ENCODE results near the gene SLC16A1.
"Not testable (repeated sequence)": the region's sequence is repeated elsewhere in the genome, so short reads cannot be mapped to it uniquely, and the experiment has no call there.

Gene SLC16A1

DNA sequence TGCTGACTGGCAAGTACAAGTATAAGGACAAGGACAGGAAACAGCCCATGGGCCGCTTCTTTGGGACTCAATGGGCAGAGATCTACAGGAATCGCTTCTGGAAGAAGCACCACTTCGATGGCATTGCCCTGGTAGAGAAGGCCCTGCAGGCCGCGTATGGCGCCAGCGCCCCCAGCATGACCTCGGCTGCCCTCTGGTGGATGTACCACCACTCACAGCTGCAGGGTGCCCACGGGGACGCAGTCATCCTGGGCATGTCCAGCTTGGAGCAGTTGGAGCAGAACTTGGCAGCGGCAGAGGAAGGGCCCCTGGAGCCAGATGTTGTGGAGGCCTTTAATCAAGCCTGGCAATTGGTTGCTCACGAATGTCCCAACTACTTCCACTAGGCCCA, 32.0 kb downstream of the SLC16A1 start:
- FAIRE-seq: no peak

DNA sequence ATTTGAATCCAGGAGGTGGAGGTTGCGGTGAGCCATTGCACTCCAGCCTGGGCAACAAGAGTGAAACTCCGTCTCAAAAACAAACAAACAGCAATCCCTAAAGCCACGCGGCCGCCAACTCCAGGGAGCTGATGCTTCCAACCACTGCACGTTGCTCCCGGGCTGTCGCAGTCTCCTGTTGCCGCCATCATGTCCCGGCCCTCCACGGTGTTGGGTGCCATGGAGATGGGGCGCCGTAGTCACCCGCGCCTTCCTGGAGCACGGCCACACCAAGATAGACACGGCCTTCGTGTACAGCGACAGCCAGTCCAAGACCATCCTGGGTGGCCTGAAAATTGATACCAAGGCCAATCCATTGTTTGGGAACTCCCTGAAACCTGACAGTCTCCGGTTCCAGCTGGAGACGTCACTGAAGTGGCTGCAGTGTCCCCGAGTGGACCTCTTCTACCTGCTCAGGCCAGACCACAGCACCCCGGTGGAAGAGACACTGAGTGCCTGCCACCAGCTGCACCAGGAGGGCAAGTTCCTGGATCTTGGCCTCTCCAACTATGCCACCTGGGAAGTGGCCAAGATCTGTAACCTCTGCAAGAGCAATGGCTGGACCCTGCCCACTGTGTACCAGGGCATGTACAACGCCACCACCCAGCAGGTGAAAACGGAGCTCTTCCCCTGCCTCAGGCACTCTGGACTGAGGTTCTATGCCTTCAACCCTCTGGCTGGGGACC, 32.6 kb downstream of the SLC16A1 start:
- no peak for FAIRE-seq

GRCh38 chr1:112911506-112912220, 44.3 kb downstream of the SLC16A1 start:
- no peak for FAIRE-seq

- FAIRE-seq: no peak
Observed at GRCh38 chr1:112909847-112910246, 46.1 kb downstream of the SLC16A1 start.

DNA sequence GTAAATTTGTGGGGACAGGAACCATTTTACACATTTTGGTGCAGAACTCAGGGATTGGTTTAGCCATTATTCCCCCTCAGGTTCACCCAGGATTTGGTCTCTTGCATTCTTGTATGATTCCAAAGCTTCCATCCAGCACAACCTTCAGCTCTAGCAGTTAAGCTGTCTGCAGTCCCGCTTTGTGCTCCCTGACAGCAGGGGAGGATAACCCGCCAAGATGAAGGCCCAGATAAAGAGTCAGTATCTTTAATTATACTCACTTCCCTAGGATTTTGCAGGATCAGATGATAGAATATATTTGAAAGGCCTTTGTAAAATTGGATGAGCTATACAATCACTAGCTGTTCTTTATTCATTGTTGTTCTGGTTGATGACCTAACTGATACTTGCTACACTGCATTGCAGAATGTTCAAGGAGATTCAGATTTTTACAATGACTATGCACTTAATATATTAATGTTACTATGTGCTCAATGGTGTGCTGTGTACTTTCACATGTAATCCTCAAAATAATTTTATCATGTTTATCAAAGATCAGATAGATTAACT, 49.8 kb downstream of the SLC16A1 start:
- FAIRE-seq: no peak

DNA sequence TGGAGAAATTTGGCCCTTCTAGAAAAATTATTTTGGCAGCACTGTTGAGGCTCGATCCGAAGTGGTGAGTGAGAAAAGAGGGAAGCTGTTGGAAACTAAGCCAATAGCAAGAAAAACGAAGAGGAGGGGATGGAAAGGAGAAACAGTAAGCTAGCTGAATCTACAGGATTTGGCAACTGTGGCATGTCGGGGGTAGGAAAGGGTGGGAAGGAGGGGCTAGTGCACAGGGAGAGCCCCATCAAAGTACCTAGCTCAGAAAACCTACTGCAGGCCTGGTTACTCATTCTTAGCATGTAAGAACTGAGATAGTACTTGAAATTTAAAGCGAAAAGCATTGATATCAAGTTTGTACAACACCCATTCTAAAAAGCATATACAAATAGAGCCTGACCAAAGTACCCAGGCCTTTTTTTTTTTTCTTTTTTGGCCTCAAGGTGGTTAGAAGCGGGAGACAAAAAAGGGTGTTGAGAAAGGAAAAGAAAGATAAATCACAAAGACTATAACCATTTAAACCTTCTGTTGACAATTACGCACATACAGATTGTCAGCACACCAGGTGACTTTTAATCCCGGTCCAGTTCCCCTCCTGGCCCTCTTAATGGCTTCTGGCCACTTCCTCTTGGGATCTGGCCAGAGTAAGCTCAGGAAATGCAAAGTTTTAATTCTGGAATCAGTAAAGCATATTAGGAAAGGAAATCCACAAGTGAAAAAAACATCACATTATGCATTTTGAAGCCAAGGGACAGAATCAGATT, 50.4 kb downstream of the SLC16A1 start:
- FAIRE-seq: no peak

DNA sequence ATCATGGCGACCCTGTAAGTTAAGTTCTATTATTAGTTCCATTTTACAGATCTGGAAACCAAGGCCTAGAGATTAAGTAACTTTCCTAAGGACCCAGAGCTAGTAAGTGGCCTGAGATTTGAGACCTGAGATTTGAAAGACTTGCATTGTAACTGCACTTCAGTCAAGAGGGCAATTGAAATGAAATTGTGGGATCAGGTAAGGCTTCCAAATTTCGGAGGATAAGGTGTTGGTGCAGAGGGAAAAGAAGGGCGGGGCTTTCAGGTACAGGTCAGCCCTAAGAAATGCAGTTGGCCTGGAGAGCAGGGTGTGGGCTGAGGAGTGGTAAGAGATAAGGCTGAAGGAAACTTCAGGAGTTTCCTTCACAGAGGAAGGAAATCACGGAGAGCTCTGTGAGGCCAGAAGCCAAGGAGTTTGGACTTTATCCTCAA, 51.1 kb downstream of the SLC16A1 start:
- no peak for FAIRE-seq

GRCh38 chr1:112904071-112904830, 51.7 kb downstream of the SLC16A1 start:
- no peak for FAIRE-seq

DNA sequence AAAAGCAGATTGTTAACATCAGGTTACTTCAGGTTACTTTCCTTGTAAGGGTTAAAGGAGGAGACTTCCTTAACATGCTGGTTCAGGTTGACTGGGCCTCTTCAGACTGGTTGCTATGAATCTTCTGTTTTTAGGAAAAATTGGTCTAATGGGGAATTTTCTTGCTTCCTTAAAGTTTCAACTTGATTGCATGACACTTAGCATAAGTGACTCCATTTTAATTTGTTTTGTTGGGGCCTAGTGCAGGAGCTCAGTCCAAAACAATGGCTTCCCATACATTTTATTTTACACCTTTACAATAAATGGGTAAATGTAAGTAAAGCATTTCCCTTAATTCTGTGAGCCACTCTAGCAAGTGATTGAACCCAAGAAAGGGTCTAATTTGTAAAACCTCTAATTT, 53.8 kb downstream of the SLC16A1 start:
- FAIRE-seq: no peak

- FAIRE-seq: no peak
Observed at GRCh38 chr1:112901387-112901786, 54.6 kb downstream of the SLC16A1 start.

DNA sequence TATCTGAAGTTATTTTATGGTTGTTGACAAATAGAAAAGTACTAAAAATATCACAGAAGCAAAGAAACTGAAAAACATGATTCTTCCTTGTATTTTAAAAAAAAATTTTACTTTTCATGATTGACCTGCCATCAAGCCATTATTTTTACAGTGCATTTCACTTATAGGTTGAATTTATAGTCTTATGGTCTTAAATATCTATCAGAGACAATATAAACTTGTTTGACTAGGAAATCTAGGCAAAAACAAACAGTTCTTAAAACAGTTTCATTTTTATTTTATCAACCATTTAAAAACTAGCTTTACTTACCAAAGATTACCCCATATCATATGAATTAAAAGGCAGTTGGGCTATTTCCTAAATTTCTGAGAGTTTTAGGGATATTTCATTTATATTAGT, 59.2 kb downstream of the SLC16A1 start:
- FAIRE-seq: no peak

- FAIRE-seq: no peak
Observed at GRCh38 chr1:112894561-112895011, 61.4 kb downstream of the SLC16A1 start.

- FAIRE-seq: no peak
Observed at GRCh38 chr1:112894010-112894292, 62.0 kb downstream of the SLC16A1 start.

- FAIRE-seq: no peak
Observed at GRCh38 chr1:112893288-112894009, 62.5 kb downstream of the SLC16A1 start.

GRCh38 chr1:112889906-112890305, 66.1 kb downstream of the SLC16A1 start:
- not testable (repeated sequence) for FAIRE-seq

DNA sequence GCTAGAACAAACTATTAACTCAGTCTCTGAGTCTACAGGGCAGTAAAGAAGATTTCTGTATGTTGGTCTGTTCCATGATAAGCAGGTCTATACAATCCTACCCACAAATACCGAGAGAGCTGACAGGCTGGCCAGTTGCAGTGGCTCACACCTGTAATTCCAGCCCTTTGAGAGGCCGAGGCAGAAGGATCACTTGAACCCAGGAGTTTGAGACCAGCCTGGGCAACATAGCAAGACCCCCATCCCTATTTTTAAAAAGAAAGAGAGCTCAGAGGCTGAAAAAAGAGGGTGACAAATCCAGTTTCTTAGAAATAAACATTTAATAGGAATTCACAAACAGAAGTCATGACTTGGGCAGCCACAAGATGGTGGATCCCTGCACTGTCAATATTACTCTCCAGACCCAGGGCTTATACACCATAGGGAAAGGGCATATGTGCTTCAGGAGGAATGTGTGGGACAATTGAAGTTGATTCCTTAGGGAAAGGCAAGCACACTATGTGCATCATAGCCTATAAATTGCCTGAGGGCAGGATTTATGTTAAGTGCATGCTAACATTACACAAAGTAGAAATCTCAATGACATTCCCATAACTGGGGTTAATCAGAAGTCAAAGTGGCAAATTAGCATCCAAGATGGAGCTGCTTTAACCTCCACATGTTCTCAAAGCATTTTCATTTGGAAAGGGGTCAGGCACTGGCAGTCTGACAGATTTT, 66.8 kb downstream of the SLC16A1 start:
- no peak for FAIRE-seq

GRCh38 chr1:112888630-112889029, 67.4 kb downstream of the SLC16A1 start:
- FAIRE-seq: no peak

- FAIRE-seq: no peak
Observed at GRCh38 chr1:112887599-112888283, 68.3 kb downstream of the SLC16A1 start.

DNA sequence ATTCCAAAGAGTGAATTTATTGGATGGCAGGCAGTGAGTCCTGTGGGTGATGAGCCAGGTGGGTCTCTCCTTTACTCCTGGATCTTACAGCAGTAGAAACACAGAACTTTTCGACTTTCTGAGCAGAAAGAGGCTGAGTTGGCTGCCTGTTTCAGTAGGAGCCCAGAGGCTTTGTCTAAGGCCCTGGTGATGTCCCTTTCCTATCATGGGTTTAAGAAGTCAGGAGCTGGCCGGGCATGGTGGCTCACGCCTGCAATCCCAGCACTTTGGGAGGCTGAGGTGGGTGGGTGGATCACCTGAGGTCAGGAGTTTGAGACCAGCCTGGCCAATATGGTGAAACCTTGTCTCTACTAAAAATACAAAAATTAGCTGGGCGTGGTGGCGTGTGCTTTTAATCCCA, 71.0 kb downstream of the SLC16A1 start:
- not testable (repeated sequence) for FAIRE-seq

GRCh38 chr1:112882271-112882744, 73.7 kb downstream of the SLC16A1 start:
- no peak for FAIRE-seq

- no peak for FAIRE-seq
Observed at GRCh38 chr1:112881742-112882127, 74.3 kb downstream of the SLC16A1 start.

All from colon (tissue), 2 donors.